ENCODE data around the gene ANKFY1.

Gene ANKFY1

GRCh38 chr17:4163951-4164350, 99.8 kb downstream of the ANKFY1 start:
- peak; percentile 46 for DNase-seq (ENCODE audit: low read depth)
- H3K4me3 ChIP-seq (ENCODE audit: low read depth, low read length), result no peak overlapping the region
- TF ChIP-seq MAX (IDR thresholded peaks at IDR 0.05; ENCODE audit: low read depth, low read length), result no peak
- TF ChIP-seq CTCF (IDR thresholded peaks at IDR 0.05; ENCODE audit: low read depth, low read length), result no peak
- TF ChIP-seq MYC (IDR thresholded peaks at IDR 0.05; ENCODE audit: low read depth, low read length), result no peak
- no peak for TF ChIP-seq POLR2A (IDR thresholded peaks at IDR 0.05; ENCODE audit: extremely low read depth, insufficient read length)

DNA sequence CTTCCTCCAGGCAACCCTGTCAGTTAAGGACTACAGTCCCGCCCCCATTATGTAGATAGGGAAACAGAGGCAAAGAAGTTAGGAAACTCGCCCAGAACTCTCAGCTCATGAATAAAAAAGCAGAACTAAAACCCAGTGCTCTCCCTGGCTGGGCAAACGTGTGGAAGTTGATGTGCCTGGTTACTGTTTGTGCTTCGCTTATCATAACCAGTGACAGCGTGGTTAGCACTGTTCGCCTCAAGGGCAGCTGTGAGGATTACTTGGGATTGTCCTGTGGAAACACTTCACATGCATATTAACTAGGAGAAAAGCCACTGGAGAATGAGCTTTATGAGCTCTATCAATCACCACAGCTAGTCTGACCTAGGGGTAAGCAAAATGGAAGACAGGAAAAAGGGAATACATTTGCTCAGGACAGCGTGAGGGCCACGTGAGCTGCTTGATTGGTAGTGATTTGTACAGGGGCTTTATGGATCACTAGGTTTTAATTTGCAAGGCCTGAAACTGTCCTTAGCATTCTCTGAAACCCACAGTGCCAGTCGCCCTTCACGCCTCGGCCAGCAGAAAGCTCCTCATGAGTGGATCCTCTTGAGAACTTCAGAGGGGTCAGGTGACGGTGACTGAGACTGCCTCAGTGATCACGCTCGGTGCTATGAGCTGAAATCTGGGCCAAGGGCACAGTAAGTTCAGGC, 100.9 kb downstream of the ANKFY1 start:
- H3K4me3 ChIP-seq (ENCODE audit: low read depth, low read length), result no peak overlapping the region
- no peak for TF ChIP-seq CTCF (IDR thresholded peaks at IDR 0.05; ENCODE audit: low read depth, low read length)
- TF ChIP-seq POLR2A (IDR thresholded peaks at IDR 0.05; ENCODE audit: extremely low read depth, insufficient read length), result no peak
- TF ChIP-seq MAX (IDR thresholded peaks at IDR 0.05; ENCODE audit: low read depth, low read length), result no peak
- TF ChIP-seq MYC (IDR thresholded peaks at IDR 0.05; ENCODE audit: low read depth, low read length), result no peak
- peak; percentile 54 for DNase-seq (ENCODE audit: low read depth)

- H3K4me3 ChIP-seq (ENCODE audit: low read depth, low read length), result no peak overlapping the region
These were observed 101.5 kb downstream of the ANKFY1 start for GRCh38 chr17:4162321-4162720.

DNA sequence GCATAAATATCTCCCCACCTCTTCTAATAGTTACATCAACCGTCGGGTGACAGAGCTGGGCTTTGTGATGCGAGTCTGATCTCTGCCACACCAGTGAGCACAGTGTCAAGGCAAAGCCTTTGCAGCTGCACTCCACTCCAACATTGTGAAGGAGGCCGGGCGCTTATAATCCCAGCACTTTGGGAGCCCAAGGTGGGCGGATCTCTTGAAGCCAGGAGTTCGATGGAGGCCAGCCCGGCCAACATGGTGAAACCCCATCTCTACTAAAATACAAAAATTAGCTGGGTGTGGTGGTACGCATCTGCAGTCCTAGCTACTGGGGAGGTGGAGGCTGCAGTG, 101.8 kb downstream of the ANKFY1 start:
- no peak for TF ChIP-seq MYC (IDR thresholded peaks at IDR 0.05; ENCODE audit: low read depth, low read length)
- TF ChIP-seq POLR2A (IDR thresholded peaks at IDR 0.05; ENCODE audit: extremely low read depth, insufficient read length), result no peak
- no peak for TF ChIP-seq MAX (IDR thresholded peaks at IDR 0.05; ENCODE audit: low read depth, low read length)
- no peak for TF ChIP-seq CTCF (IDR thresholded peaks at IDR 0.05; ENCODE audit: low read depth, low read length)
- DNase-seq (ENCODE audit: low read depth), result no peak
- no peak overlapping the region for H3K4me3 ChIP-seq (ENCODE audit: low read depth, low read length)

More at GRCh38 chr17:4162321-4162720, 101.5 kb downstream of the ANKFY1 start:
- no peak for DNase-seq (ENCODE audit: low read depth)
- no peak for TF ChIP-seq CTCF (IDR thresholded peaks at IDR 0.05; ENCODE audit: low read depth, low read length)
- TF ChIP-seq MAX (IDR thresholded peaks at IDR 0.05; ENCODE audit: low read depth, low read length), result no peak
- no peak for TF ChIP-seq POLR2A (IDR thresholded peaks at IDR 0.05; ENCODE audit: extremely low read depth, insufficient read length)
- no peak for TF ChIP-seq MYC (IDR thresholded peaks at IDR 0.05; ENCODE audit: low read depth, low read length)

GRCh38 chr17:4161192-4161966, 102.4 kb downstream of the ANKFY1 start:
- no peak for TF ChIP-seq CTCF (IDR thresholded peaks at IDR 0.05; ENCODE audit: low read depth, low read length)
- TF ChIP-seq POLR2A (IDR thresholded peaks at IDR 0.05; ENCODE audit: extremely low read depth, insufficient read length), result no peak
- TF ChIP-seq MYC (IDR thresholded peaks at IDR 0.05; ENCODE audit: low read depth, low read length), result no peak
- TF ChIP-seq MAX (IDR thresholded peaks at IDR 0.05; ENCODE audit: low read depth, low read length), result no peak; the same call in 1 of the 2 replicates
- peak; percentile 73 for DNase-seq (ENCODE audit: low read depth)
- no peak overlapping the region for H3K4me3 ChIP-seq (ENCODE audit: low read depth, low read length)

Data from NB4 (cell line).